Neural progenitor cell (in vitro differentiated cells): Measurements from ENCODE around the gene ASIC3. TPM values are rescaled to one million over a fixed set of nuclear protein-coding genes. Genes with fewer than 3 reads are reported as not detected.
A peak's percentile ranks its signal among the peaks of the same experiment; 100 is the strongest.

ENCODE experiments used
- DNase-seq: peaks from one replicate; pipeline ENCODE4 v3.0.0-alpha.2; 2016; ENCODE audit warnings: low spot score
- H2AFZ ChIP-seq: fragments of 200-600 bp; sonication (generic); replicated peaks from 2 replicates; pipeline ENCODE4 v1.6.1; 2016; ENCODE audit warnings: antibody characterized with exemption
- H3F3A ChIP-seq: fragments of 200-600 bp; sonication (generic); 2 replicates; pipeline ENCODE4 v1.6.1; 2016; ENCODE audit warnings: antibody characterized with exemption, low read depth
- H3K27ac ChIP-seq: fragments of 200-600 bp; sonication (generic); 2 replicates; pipeline ENCODE4 v1.5.1; 2016; ENCODE audit warnings: mild to moderate bottlenecking
- H3K27me3 ChIP-seq: fragments of 200-600 bp; sonication (generic); 2 replicates; pipeline ENCODE4 v1.6.1; 2016; ENCODE audit warnings: mild to moderate bottlenecking, moderate library complexity
- H3K36me3 ChIP-seq: fragments of 200-600 bp; sonication (generic); 2 replicates; pipeline ENCODE4 v1.5.1; 2016
- H3K4me1 ChIP-seq: fragments of 200-600 bp; sonication (generic); 2 replicates; pipeline ENCODE4 v1.6.1; 2016; ENCODE audit warnings: mixed run types
- H3K4me2 ChIP-seq: fragments of 200-600 bp; sonication (generic); 2 replicates; pipeline ENCODE4 v1.6.1; 2016
- H3K4me3 ChIP-seq: fragments of 200-600 bp; sonication (generic); 2 replicates; pipeline ENCODE4 v1.5.1; 2016
- H3K79me2 ChIP-seq: fragments of 200-600 bp; sonication (generic); 2 replicates; pipeline ENCODE4 v1.6.1; 2016; ENCODE audit warnings: low read depth
- H3K9ac ChIP-seq: fragments of 200-600 bp; sonication (generic); 2 replicates; pipeline ENCODE4 v1.6.1; 2016
- H3K9me3 ChIP-seq: fragments of 200-600 bp; sonication (generic); 2 replicates; pipeline ENCODE4 v1.5.1; 2016; ENCODE audit warnings: low read depth
- H4K20me1 ChIP-seq: fragments of 200-600 bp; sonication (generic); 2 replicates; pipeline ENCODE4 v1.6.1; 2016; ENCODE audit warnings: low read depth
- H3K27ac Mint-ChIP-seq: 3 replicates; pipeline ENCODE4 v1.8.0; 2021; ENCODE audit warnings: mixed read lengths
- H3K27me3 Mint-ChIP-seq: 2 replicates; pipeline ENCODE4 v1.8.0; 2022; ENCODE audit warnings: low read depth, mild to moderate bottlenecking, inconsistent platforms, moderate library complexity, mixed read lengths; ENCODE audit not compliant: insufficient read depth
- H3K36me3 Mint-ChIP-seq: 3 replicates; pipeline ENCODE4 v1.8.0; 2021; ENCODE audit warnings: mixed read lengths
- H3K4me1 Mint-ChIP-seq: 3 replicates; pipeline ENCODE4 v1.8.0; 2021; ENCODE audit warnings: mixed read lengths
- H3K4me3 Mint-ChIP-seq: 3 replicates; pipeline ENCODE4 v1.8.0; 2021; ENCODE audit warnings: mild to moderate bottlenecking, moderate library complexity, mixed read lengths
- H3K9me3 Mint-ChIP-seq: 3 replicates; pipeline ENCODE4 v1.8.0; 2020; ENCODE audit warnings: mixed read lengths
- EZH2 ChIP-seq: fragments of 200-600 bp; sonication (generic); IDR thresholded peaks from 2 replicates; pipeline ENCODE4 v1.6.1; 2017; ENCODE audit warnings: antibody characterized with exemption, mild to moderate bottlenecking, moderate library complexity
- EZH2phosphoT487 ChIP-seq: fragments of 200-600 bp; sonication (generic); IDR thresholded peaks from 2 replicates; pipeline ENCODE4 v1.6.1; 2017; ENCODE audit warnings: antibody characterized with exemption
- total RNA-seq: library from RNA; depleted of rRNA; stranded (reverse); fragments of >200 nt; gene quantifications from 2 replicates; pipeline ENCODE4 v1.2.3, GENCODE V29; 2015; ENCODE audit warnings: low replicate concordance
- TF ChIP-seq, protein P1 (sequence below): fragments of 200-600 bp; sonication (generic); IDR thresholded peaks from 2 replicates; pipeline ENCODE4 v1.5.1; 2017; ENCODE audit warnings: antibody characterized with exemption, mild to moderate bottlenecking

Gene ASIC3
- total RNA-seq, 1 donor from 2014 or later = not detected

GRCh38 chr7:151075978-151076426 lies 27.7 kb downstream of the ASIC3 start:
- Histone ChIP-seq H3K27me3 (no peaks in the 10 kb centered on the region), H2AFZ (no peak overlapping the region), H4K20me1 (peaks cover 23% of the 10 kb centered on the region), H3K4me2 (no peak overlapping the region), H3K79me2 (peaks cover 17% of the 10 kb centered on the region), H3K9ac (no peak overlapping the region), H3K27ac (no peak overlapping the region), H3K9me3 (no peaks in the 10 kb centered on the region), H3K36me3 (no peaks in the 10 kb centered on the region), H3K4me3 (no peak overlapping the region), H3F3A (peaks cover 28% of the 10 kb centered on the region), H3K4me1 (peaks cover 14% of the 10 kb centered on the region)
- no peak for TF ChIP-seq EZH2
- TF ChIP-seq EZH2phosphoT487 = no peak
- TF ChIP-seq, protein P1, sequence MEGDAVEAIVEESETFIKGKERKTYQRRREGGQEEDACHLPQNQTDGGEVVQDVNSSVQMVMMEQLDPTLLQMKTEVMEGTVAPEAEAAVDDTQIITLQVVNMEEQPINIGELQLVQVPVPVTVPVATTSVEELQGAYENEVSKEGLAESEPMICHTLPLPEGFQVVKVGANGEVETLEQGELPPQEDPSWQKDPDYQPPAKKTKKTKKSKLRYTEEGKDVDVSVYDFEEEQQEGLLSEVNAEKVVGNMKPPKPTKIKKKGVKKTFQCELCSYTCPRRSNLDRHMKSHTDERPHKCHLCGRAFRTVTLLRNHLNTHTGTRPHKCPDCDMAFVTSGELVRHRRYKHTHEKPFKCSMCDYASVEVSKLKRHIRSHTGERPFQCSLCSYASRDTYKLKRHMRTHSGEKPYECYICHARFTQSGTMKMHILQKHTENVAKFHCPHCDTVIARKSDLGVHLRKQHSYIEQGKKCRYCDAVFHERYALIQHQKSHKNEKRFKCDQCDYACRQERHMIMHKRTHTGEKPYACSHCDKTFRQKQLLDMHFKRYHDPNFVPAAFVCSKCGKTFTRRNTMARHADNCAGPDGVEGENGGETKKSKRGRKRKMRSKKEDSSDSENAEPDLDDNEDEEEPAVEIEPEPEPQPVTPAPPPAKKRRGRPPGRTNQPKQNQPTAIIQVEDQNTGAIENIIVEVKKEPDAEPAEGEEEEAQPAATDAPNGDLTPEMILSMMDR = no peak
- Mint-ChIP-seq H3K27me3 (peaks cover 12% of the 10 kb centered on the region), H3K27ac (no peak overlapping the region), H3K4me1 (peaks cover 16% of the 10 kb centered on the region), H3K9me3 (no peaks in the 10 kb centered on the region), H3K36me3 (peaks cover 12% of the 10 kb centered on the region), H3K4me3 (peak overlapping the region; percentile 46)
- no peak for DNase-seq

- Mint-ChIP-seq H3K27ac (no peak overlapping the region), H3K27me3 (peaks cover 12% of the 10 kb centered on the region), H3K4me3 (no peak overlapping the region), H3K36me3 (peaks cover 8% of the 10 kb centered on the region), H3K9me3 (no peaks in the 10 kb centered on the region), H3K4me1 (peaks cover 18% of the 10 kb centered on the region)
- peaks cover 25% of the 10 kb centered on the region for H4K20me1 ChIP-seq
- peaks cover 38% of the 10 kb centered on the region for H3F3A ChIP-seq
- no peak overlapping the region for H3K27ac ChIP-seq
- no peak overlapping the region for H3K9ac ChIP-seq
- no peak for TF ChIP-seq EZH2
- no peak for TF ChIP-seq EZH2phosphoT487
- TF ChIP-seq, protein P1 = peak; percentile 46
- H3K36me3 ChIP-seq = no peaks in the 10 kb centered on the region
- H2AFZ ChIP-seq = no peak overlapping the region
- no peak overlapping the region for H3K4me2 ChIP-seq
- H3K4me3 ChIP-seq = no peak overlapping the region
- peak; percentile 46 for DNase-seq
- H3K9me3 ChIP-seq = no peaks in the 10 kb centered on the region
- peaks cover 17% of the 10 kb centered on the region for H3K79me2 ChIP-seq
- H3K27me3 ChIP-seq = no peaks in the 10 kb centered on the region
- peaks cover 25% of the 10 kb centered on the region for H3K4me1 ChIP-seq
Observed at GRCh38 chr7:151076863-151077704, 28.8 kb downstream of the ASIC3 start.

DNA sequence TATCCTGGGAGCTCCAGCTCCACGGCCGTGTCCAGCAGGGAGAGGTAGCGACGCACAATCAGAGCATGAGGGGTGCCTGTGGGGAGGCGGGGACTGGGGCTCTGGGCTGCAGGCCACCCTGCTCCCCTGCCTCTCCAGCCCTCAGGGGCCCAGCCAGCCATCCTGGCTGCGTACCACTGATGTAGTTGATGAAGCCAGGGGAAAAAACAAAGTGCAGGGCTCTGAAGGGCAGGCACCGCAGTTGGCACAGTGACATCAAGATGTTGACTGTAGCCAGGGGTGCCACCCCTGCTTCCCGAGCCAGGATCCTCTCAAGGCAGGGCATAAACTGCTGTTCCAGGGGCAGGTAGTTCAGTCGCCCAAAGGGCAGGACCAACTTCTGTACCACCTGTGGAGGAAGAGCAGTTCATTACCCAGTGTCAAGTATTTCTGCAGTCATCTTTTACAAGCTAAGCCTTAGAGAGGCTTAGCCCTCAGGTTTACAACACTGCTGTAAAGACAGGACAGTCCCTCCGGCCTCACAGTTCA lies 29.4 kb downstream of the ASIC3 start:
- H2AFZ ChIP-seq = no peak overlapping the region
- Mint-ChIP-seq H3K9me3 (no peaks in the 10 kb centered on the region), H3K27ac (no peak overlapping the region), H3K36me3 (peaks cover 8% of the 10 kb centered on the region), H3K4me3 (peak overlapping the region; percentile 46), H3K4me1 (peaks cover 21% of the 10 kb centered on the region), H3K27me3 (peaks cover 14% of the 10 kb centered on the region)
- no peaks in the 10 kb centered on the region for H3K36me3 ChIP-seq
- H3F3A ChIP-seq = peaks cover 40% of the 10 kb centered on the region
- H4K20me1 ChIP-seq = peaks cover 28% of the 10 kb centered on the region
- TF ChIP-seq, protein P1 = no peak
- TF ChIP-seq EZH2phosphoT487 (no peak), EZH2 (no peak)
- H3K4me2 ChIP-seq = no peak overlapping the region
- no peak overlapping the region for H3K9ac ChIP-seq
- H3K27ac ChIP-seq = no peak overlapping the region
- DNase-seq = no peak
- no peak overlapping the region for H3K4me3 ChIP-seq
- peaks cover 23% of the 10 kb centered on the region for H3K79me2 ChIP-seq
- peaks cover 30% of the 10 kb centered on the region for H3K4me1 ChIP-seq
- no peaks in the 10 kb centered on the region for H3K27me3 ChIP-seq
- H3K9me3 ChIP-seq = no peaks in the 10 kb centered on the region
